ENCODE results near the gene RERE.
"Not testable (repeated sequence)": the region's sequence is repeated elsewhere in the genome, so short reads cannot be mapped to it uniquely, and the experiment has no call there.

RERE gene

GRCh38 chr1:8464377-8464776 lies 353.1 kb downstream of the RERE start:
- DNase-seq = no peak

- DNase-seq = no peak
Observed at GRCh38 chr1:8463144-8463927, 354.1 kb downstream of the RERE start.

- DNase-seq = no peak
Observed at GRCh38 chr1:8462371-8462892, 355.0 kb downstream of the RERE start.

GRCh38 chr1:8461351-8462110 lies 355.9 kb downstream of the RERE start:
- DNase-seq = no peak

GRCh38 chr1:8460784-8461183 lies 356.7 kb downstream of the RERE start:
- no peak for DNase-seq

GRCh38 chr1:8460132-8460544 lies 357.3 kb downstream of the RERE start:
- DNase-seq = no peak

- DNase-seq = no peak
Observed at GRCh38 chr1:8458607-8459006, 358.8 kb downstream of the RERE start.

GRCh38 chr1:8457760-8458381 lies 359.6 kb downstream of the RERE start:
- no peak for DNase-seq

GRCh38 chr1:8456991-8457390 lies 360.4 kb downstream of the RERE start:
- no peak for DNase-seq

- DNase-seq = no peak
Observed at GRCh38 chr1:8456308-8456912, 361.0 kb downstream of the RERE start.

GRCh38 chr1:8455700-8456307 lies 361.6 kb downstream of the RERE start:
- no peak for DNase-seq

GRCh38 chr1:8450312-8450711 lies 367.1 kb downstream of the RERE start:
- DNase-seq = no peak

- DNase-seq = no peak
Observed at GRCh38 chr1:8448911-8449661, 368.4 kb downstream of the RERE start.

- not testable (repeated sequence) for DNase-seq
Observed at GRCh38 chr1:8448505-8448904, 368.9 kb downstream of the RERE start.

- DNase-seq = no peak
Observed at GRCh38 chr1:8447616-8448150, 369.8 kb downstream of the RERE start.

GRCh38 chr1:8446119-8446518 lies 371.3 kb downstream of the RERE start:
- not testable (repeated sequence) for DNase-seq

GRCh38 chr1:8443558-8444194 lies 373.8 kb downstream of the RERE start:
- no peak for DNase-seq

- no peak for DNase-seq
Observed at GRCh38 chr1:8441426-8441825, 376.0 kb downstream of the RERE start.

GRCh38 chr1:8439015-8439702 lies 378.3 kb downstream of the RERE start:
- DNase-seq = peak; percentile 73

- no peak for DNase-seq
Observed at GRCh38 chr1:8438489-8438888, 379.0 kb downstream of the RERE start.

Measured in CD4-positive, alpha-beta T cell treated with Interleukin-15 for 1 hour (primary cell).